ENCODE measurements around the gene CCDC86.

DNA sequence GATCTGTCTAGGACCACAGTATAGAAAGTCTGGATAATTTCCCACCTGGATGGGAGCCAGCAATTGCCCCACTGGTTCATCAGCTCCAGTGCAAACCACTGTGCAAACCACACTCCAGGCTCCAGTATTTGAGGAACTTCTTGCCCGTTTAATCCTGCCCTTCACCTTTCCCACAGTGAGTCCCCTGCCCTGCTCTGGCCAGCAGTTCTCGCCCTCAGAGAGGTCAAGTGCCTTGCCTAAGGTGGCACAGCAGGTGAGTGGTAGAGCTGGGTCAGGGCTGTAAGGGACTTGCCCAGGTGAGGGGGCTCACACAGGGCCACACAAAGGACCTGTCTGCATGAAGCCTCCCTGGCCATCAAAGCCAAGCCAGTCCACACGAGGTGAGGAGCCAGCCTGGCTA lies 32.7 kb upstream of the CCDC86 start:
- TF ChIP-seq, protein P1, sequence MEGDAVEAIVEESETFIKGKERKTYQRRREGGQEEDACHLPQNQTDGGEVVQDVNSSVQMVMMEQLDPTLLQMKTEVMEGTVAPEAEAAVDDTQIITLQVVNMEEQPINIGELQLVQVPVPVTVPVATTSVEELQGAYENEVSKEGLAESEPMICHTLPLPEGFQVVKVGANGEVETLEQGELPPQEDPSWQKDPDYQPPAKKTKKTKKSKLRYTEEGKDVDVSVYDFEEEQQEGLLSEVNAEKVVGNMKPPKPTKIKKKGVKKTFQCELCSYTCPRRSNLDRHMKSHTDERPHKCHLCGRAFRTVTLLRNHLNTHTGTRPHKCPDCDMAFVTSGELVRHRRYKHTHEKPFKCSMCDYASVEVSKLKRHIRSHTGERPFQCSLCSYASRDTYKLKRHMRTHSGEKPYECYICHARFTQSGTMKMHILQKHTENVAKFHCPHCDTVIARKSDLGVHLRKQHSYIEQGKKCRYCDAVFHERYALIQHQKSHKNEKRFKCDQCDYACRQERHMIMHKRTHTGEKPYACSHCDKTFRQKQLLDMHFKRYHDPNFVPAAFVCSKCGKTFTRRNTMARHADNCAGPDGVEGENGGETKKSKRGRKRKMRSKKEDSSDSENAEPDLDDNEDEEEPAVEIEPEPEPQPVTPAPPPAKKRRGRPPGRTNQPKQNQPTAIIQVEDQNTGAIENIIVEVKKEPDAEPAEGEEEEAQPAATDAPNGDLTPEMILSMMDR (IDR thresholded peaks at IDR 0.05; ENCODE audit: low read depth, low read length) = no peak
- TF ChIP-seq POLR2A (IDR thresholded peaks at IDR 0.05; ENCODE audit: extremely low read depth, insufficient read length) (no peak), MYC (IDR thresholded peaks at IDR 0.05; ENCODE audit: low read depth, low read length) (no peak)
- TF ChIP-seq, protein P2, sequence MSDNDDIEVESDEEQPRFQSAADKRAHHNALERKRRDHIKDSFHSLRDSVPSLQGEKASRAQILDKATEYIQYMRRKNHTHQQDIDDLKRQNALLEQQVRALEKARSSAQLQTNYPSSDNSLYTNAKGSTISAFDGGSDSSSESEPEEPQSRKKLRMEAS (IDR thresholded peaks at IDR 0.05; ENCODE audit: low read depth, low read length) = no peak
